ENCODE data around the gene CD200R1L.

DNA sequence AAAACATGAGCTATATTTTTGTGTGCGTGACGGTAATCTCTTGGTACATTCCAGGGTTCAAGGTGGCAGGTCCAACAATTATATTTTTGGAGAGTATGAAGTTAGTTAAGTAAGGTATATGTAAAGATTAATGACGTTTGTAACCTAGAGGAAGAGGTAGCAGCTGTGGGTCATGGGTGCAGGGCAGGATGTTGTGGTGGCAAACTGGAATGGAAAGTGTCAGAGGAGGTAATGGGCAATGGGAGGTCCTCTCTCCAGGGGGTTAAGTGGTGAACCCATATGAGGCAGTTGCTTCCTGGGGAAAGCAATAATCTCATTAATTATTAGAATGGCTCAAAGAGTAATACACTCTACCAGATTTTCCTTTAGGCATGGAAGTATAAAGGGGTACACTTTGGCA is 1.0 kb upstream of the CD200R1L start:
- no peak for TF ChIP-seq POLR2A (IDR thresholded peaks at IDR 0.05)
- TF ChIP-seq CTCF (IDR thresholded peaks at IDR 0.05 in 4 of 5, conservative IDR thresholded peaks at IDR 0.05 in 1 of 5): no peak
